HEK293T (cell line): ENCODE data around the gene ZNF583.
A peak's percentile ranks its signal among the peaks of the same experiment; 100 is the strongest.

Experiments used
- CTCF ChIA-PET: fragments of 350-600 bp; formaldehyde crosslinking; extraction: SDS; loops from one replicate; lab custom pipeline; 2021; ENCODE audit warnings: antibody characterized with exemption, inconsistent platforms; lab: Yijun Ruan, JAX
- POLR2A ChIA-PET: fragments of 350-600 bp; formaldehyde crosslinking; extraction: SDS; loops from one replicate; lab custom pipeline; 2020; ENCODE audit warnings: antibody characterized with exemption, inconsistent platforms; lab: Yijun Ruan, JAX
- DNase-seq: peaks from one replicate; pipeline ENCODE4 v3.0.0; 2012; ENCODE audit warnings: mixed read lengths; ENCODE audit errors: extremely low spot score
- ARNT ChIP-seq: fragments of 450-650 bp; IDR thresholded peaks from 2 replicates; pipeline ENCODE4 v1.6.1; 2017; ENCODE audit warnings: mild to moderate bottlenecking
- BHLHE40 ChIP-seq: fragments of 450-650 bp; IDR thresholded peaks from 2 replicates; pipeline ENCODE4 v1.6.1; 2016; ENCODE audit warnings: mild to moderate bottlenecking, moderate library complexity, borderline replicate concordance
- CTBP1 ChIP-seq: fragments of 450-650 bp; IDR thresholded peaks from 2 replicates; pipeline ENCODE4 v1.6.1; 2016; ENCODE audit warnings: borderline replicate concordance
- ELF4 ChIP-seq: fragments of 450-650 bp; IDR thresholded peaks from 2 replicates; pipeline ENCODE4 v1.6.1; 2017; ENCODE audit warnings: antibody characterized with exemption
- FOXA1 ChIP-seq: fragments of 450-650 bp; IDR thresholded peaks from 2 replicates; pipeline ENCODE4 v1.6.1; 2016; ENCODE audit warnings: mild to moderate bottlenecking
- FOXK2 ChIP-seq: fragments of 450-650 bp; IDR thresholded peaks from 2 replicates; pipeline ENCODE4 v1.6.1; 2016; ENCODE audit warnings: mild to moderate bottlenecking
- FOXM1 ChIP-seq: fragments of 450-650 bp; IDR thresholded peaks from 2 replicates; pipeline ENCODE4 v1.6.1; 2017; ENCODE audit warnings: mild to moderate bottlenecking, borderline replicate concordance
- HDGF ChIP-seq: fragments of 450-650 bp; IDR thresholded peaks from 2 replicates; pipeline ENCODE4 v1.6.1; 2017; ENCODE audit warnings: antibody characterized with exemption, borderline replicate concordance
- L3MBTL2 ChIP-seq: fragments of 450-650 bp; conservative IDR thresholded peaks from 2 replicates; pipeline ENCODE4 v1.6.1; 2016; ENCODE audit warnings: mild to moderate bottlenecking
- LEF1 ChIP-seq: fragments of 450-650 bp; IDR thresholded peaks from 2 replicates; pipeline ENCODE4 v1.6.1; 2017; ENCODE audit warnings: mild to moderate bottlenecking, borderline replicate concordance
- NFRKB ChIP-seq: fragments of 450-650 bp; IDR thresholded peaks from 2 replicates; pipeline ENCODE4 v1.6.1; 2016; ENCODE audit warnings: mild to moderate bottlenecking, moderate library complexity
- SP1 ChIP-seq: fragments of 450-650 bp; IDR thresholded peaks from 2 replicates; pipeline ENCODE4 v1.6.1; 2017
- SUZ12 ChIP-seq: fragments of 450-650 bp; IDR thresholded peaks from 2 replicates; pipeline ENCODE4 v1.6.1; 2016; ENCODE audit warnings: mild to moderate bottlenecking
- TARDBP ChIP-seq: fragments of 450-650 bp; IDR thresholded peaks from 2 replicates; pipeline ENCODE4 v1.6.1; 2016
- ZNF384 ChIP-seq: fragments of 450-650 bp; IDR thresholded peaks from 2 replicates; pipeline ENCODE4 v1.6.1; 2016
- TF ChIP-seq, protein P1 (sequence below): fragments of 450-650 bp; IDR thresholded peaks from 2 replicates; pipeline ENCODE4 v1.6.1; 2016

Gene ZNF583

DNA sequence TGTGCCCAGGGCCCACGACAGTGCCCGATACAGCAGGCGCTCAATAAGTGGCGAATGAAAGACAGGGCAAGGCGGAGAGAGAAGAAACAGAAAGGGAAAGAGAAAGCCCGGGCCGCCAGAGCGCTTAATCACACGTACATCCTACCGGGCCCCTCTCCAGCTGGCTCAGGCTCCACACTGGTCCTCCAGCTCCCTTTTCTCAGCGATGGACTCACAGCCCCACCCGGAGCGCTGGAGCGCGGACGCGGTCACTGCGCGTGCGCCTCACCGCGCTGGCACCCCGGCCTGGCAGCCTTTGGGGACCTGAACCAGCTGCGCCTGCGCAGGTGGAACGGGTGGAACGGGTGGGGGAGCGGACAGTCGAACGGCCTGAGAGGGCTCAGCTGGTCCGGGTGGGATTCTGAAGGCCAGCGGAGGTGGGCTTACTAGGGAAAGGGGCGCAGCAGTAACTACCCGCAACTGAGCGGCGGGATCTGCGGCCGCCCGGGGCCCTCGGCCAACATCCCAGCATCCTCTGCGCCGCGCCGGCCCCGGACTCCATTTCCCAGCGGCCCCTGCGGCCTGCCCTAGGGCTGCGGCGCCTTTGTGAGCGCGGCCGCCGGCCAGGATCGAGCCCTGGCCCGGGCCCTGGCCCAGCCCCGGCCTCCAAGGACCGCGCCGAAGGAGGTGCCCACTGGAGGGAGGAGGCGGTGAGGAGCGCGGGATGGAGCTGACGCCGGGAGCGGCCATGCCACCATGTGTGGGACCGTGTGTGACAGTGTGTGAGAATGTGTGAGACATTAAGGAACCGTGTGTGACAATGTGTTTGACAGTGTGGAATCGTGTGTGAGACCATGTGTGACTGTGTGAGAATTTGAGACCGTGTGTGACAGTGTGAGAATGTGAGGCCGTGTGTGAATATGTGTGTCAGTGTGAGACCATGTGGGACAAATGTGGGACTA lies at the start of gene ZNF583:
Gene ZNF583, plus strand, starts transcription at position 569 of the 941 bp plus-strand sequence. CDS start 2,783 bp downstream, outside the sequence.
- CTCF ChIA-PET, result no interaction called here
- DNase-seq, result peak; percentile 85
- POLR2A ChIA-PET, result interaction anchor here (0.6 to 0.7 kb wide), 2 partner anchors 15 to 191 kb away, joined by 3 read pairs; partner anchors contain the start of gene ZNF71
- no peak for TF ChIP-seq BHLHE40
- peak; percentile 89 for TF ChIP-seq L3MBTL2
- TF ChIP-seq ZNF384, result no peak

DNA sequence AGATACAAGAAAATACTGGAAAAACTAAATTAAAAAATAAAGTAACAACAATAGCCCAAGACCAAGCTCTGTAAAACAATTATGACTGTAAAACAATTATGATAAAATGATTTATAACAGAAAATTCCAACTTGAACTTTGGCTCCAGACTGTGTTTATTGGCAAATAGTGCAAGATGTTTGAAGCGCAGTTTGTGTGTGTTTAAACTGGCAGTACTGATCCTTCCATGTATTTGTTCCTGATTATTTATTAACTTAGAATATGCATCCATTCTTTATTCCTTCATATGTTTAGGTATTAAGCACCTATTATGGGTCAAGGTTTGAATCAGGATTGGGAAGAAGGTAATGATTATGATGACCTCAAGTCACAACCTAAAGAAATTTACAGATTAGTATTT lies 48.6 kb upstream of the ZNF583 start:
- ChIA-PET CTCF (no interaction called here), POLR2A (no interaction called here)
- TF ChIP-seq FOXA1 (no peak), FOXM1 (no peak), CTBP1 (no peak), ZNF384 (no peak), SP1 (no peak), ELF4 (no peak), LEF1 (no peak), SUZ12 (no peak)
- TF ChIP-seq, protein P1, sequence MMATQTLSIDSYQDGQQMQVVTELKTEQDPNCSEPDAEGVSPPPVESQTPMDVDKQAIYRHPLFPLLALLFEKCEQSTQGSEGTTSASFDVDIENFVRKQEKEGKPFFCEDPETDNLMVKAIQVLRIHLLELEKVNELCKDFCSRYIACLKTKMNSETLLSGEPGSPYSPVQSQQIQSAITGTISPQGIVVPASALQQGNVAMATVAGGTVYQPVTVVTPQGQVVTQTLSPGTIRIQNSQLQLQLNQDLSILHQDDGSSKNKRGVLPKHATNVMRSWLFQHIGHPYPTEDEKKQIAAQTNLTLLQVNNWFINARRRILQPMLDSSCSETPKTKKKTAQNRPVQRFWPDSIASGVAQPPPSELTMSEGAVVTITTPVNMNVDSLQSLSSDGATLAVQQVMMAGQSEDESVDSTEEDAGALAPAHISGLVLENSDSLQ, result no peak
- no peak for DNase-seq

DNA sequence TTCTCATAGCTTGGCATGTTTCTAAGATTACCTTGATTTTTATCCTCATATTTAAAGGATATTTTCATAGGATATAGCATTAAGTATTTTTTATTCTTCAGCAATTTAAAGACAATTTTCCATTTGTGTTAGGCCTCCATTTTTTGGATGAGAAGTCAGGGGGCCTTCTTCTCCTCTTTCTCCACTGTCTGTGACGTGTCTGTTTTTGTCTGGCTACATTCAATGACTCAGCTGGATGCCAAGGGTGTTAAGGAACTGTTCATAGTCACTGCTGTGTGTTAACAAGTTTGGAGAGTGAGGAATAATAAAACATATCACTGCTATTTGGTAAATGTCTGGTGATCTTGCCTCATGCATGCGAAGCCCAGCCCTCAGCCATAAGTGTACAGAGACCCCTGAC lies 47.2 kb upstream of the ZNF583 start:
- DNase-seq, result no peak
- no peak for TF ChIP-seq FOXK2
- POLR2A ChIA-PET, result no interaction called here
- CTCF ChIA-PET, result no interaction called here

DNA sequence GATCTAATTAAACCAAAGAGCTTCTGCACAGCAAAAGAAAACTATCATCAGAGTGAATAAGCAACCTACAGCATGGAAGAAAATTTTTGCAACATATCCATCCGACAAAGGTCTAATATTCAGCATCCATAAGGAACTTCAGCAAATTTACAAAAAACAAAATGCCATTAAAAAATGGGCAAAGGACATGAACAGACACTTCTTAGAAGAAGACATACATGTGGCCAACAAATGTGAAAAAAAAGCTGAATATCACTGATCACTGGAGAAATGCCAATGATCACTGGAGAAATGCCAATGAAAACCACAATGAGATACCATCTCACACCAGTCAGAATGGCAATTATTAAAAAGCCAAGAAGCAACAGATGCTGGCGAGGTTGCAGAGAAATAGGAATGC lies 43.3 kb upstream of the ZNF583 start:
- DNase-seq, result no peak
- ChIA-PET CTCF (no interaction called here), POLR2A (no interaction called here)

DNA sequence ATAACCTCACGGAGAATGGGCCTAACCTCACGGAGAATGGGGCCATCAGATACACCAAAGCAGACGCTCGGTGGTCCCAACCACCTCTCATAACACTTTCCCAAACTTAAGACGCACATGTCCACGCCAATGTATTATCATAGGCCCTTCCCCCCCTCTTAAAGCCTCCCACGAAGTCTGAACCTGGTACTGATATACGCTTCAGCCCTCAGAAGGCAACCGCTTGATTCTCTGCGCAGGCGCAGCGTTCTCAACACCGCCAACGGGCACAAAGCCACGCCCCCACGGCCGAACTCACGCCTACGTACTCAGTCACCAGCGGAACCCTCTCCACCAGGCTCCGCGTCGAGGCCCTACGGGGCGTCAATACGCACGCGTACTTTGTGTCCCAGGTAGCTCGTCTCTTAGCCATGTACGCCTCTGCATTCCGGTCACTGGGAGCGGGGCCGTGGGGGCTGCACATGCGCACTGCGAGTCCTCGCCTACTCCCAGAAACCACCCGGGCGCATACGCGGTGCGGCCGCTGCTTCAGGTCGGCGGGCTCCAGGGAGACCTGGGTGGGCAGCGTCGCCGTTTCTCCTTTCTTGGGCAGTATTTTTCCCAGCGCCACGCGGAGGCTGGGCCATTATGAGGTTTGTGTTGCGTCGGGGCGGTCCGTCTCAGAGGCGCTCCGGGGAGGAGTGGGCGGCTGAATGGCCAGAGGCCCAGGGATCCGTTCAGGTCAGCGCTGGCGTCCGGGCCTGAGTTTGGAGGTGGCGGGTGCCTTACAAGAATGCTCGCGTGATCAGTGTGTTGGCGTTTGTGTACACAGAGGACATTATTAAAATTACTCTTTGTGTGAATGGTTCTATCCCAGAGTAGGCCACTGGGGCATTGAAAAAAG lies 36.1 kb upstream of the ZNF583 start:
- ChIA-PET POLR2A (no interaction called here), CTCF (no interaction called here)
- no peak for DNase-seq

More for the DNA sequence above, 43.3 kb upstream of the ZNF583 start:
- TF ChIP-seq HDGF (no peak), FOXM1 (no peak), BHLHE40 (no peak), SUZ12 (no peak), CTBP1 (no peak), FOXK2 (no peak), ZNF384 (no peak)

DNA sequence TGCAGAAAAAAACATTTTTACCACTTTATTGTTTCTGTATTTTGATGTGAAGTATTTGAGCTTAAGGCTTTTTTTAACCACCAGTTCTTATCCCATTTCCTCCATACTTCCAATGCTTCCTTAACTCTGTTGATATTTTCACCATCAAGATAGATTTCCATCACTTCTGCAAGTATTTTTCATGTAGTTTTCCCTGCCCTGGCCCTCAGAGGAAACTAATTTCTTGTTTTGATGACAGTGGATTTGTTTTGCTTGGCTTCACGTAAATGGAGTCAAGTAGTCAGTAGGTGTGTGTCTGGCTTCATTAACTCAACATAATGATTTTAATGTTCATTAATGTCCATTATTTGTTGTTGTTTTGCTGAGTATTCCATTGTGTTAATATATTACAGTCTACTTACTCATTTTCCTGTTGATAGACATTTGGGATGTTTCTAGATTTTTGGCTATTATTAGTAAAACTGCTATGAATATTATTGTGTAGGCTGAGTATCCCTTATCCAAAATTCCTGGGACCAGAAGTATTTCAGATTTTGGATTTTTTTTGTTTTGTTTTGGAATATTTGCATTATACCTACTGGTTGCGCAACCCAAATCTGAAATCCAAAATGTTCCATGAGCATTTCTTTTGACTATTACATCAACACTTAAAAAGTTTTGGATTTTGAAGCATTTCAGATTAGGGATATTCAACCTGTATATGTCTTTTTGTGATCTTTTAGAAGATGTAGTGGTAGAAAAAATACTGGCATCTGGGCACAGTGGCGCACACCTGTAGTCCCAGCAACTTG lies 34.1 kb upstream of the ZNF583 start:
- ChIA-PET POLR2A (no interaction called here), CTCF (no interaction called here)
- no peak for DNase-seq
- TF ChIP-seq NFRKB (no peak), ELF4 (no peak), FOXA1 (no peak)

More for the DNA sequence above, 36.1 kb upstream of the ZNF583 start:
- TF ChIP-seq L3MBTL2 (no peak), LEF1 (no peak), TARDBP (no peak), NFRKB (no peak), FOXK2 (no peak)

DNA sequence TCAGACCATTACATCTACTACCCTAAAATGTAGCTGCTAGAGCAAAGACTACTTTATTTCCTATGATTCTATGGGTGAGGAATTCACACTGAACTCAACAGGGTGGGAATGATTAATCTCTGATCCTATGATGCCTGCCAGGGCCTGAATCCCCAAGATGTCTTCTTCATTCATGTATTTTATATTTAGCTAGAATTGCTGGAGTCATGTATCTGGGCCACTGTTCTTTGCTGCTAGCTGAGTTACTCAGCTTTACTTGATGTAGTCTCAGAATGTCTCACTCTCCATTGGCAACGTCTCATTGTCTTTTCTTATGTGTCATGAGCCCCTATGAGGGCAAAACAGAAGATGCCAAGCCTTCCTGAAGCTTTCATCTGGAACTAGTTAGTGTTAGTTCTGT lies 31.9 kb upstream of the ZNF583 start:
- DNase-seq, result no peak
- ChIA-PET CTCF (no interaction called here), POLR2A (no interaction called here)
- TF ChIP-seq SUZ12, result no peak
- TF ChIP-seq FOXA1, result no peak
- no peak for TF ChIP-seq LEF1
- no peak for TF ChIP-seq ARNT
- no peak for TF ChIP-seq CTBP1
- TF ChIP-seq ELF4, result no peak
- TF ChIP-seq NFRKB, result no peak
- TF ChIP-seq HDGF, result no peak
- TF ChIP-seq ZNF384, result no peak
- TF ChIP-seq FOXK2, result no peak
- TF ChIP-seq BHLHE40, result no peak
- TF ChIP-seq SP1, result no peak
- TF ChIP-seq, protein P1, result no peak
- TF ChIP-seq FOXM1, result no peak
- no peak for TF ChIP-seq L3MBTL2
- TF ChIP-seq TARDBP, result no peak
